GM12874 (cell line): Measurements from ENCODE around the gene IRF7.

ENCODE experiments used
- TF ChIP-seq, protein P1 (sequence below): IDR thresholded peaks from 2 replicates; pipeline ENCODE4 v1.5.1; 2011; ENCODE audit warnings: low read depth, mild to moderate bottlenecking, control low read depth, low read length, moderate library complexity; ENCODE audit not compliant: insufficient read depth

The IRF7 gene

DNA sequence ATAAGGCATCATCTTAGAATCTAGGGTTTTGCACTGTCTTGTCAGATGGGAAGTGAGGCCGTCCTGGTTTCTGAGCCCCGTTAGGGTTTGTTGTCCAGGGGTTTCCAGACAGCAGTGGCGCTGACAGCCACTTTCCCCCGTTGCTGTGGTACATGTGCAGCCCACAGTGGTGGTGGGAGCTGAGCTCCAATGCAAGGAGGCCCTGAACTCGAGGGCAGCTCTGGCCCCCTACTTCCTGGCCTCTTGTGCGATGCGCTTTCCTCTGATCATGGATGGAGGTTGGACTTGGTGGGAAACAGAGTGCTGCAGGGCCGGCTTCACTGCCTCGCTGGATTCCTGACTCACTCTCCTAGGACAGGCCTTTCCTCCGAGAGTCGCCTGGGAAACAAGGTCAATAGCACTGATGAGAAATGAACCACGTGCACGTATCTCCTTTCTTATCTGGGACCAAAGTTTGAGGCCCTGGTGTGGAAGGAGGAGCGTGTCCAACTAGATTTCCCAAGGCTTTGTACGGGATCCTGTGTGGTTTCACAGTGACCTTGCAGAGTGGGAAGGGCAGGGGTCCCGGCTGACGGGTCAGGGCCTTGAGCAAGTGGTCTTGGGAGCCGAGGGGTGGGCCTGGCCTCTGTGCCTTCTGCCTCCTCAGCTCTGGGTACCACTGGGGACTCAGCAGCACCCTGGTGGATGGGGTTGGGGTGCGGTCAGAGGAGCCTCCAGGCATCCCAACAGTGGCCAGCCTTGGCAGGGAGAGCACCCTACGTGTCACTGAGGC lies 35.7 kb downstream of the IRF7 start:
- TF ChIP-seq, protein P1, sequence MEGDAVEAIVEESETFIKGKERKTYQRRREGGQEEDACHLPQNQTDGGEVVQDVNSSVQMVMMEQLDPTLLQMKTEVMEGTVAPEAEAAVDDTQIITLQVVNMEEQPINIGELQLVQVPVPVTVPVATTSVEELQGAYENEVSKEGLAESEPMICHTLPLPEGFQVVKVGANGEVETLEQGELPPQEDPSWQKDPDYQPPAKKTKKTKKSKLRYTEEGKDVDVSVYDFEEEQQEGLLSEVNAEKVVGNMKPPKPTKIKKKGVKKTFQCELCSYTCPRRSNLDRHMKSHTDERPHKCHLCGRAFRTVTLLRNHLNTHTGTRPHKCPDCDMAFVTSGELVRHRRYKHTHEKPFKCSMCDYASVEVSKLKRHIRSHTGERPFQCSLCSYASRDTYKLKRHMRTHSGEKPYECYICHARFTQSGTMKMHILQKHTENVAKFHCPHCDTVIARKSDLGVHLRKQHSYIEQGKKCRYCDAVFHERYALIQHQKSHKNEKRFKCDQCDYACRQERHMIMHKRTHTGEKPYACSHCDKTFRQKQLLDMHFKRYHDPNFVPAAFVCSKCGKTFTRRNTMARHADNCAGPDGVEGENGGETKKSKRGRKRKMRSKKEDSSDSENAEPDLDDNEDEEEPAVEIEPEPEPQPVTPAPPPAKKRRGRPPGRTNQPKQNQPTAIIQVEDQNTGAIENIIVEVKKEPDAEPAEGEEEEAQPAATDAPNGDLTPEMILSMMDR: no peak

DNA sequence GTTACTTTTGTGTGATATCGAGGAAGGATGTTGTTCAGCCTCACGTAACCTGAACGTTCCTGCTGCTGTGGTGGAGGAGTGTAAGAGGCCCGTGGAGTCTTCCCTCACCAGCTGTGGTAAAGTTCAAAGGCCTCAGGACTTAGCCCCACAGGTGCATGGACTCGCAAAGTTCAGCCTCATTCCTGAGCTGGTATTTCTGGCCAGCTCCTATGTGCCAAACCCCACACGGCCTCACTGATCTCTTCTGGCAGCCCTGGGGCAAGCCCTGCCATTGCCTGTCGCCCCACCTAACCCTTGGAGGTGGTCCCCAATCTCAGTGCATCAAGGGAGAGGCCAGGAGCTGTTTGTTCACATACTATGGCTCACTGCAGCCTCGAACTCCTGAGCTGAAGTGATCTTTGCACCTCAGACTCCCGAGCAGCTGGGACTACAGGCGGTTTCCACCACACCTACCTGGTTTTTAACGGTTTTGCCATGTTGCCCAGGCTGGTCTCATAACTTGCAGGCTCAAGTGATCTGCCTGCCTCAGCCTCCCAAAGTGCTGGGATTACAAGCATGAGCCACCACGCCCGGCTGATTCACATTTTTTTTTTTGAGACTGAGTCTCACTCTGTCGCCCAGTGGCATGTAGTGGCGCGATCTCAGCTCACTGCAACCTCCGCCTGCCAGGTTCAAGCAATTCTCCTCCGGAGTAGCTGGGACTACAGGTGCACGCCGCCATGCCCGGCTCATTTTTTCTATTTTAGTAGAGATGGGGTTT lies 37.3 kb downstream of the IRF7 start:
- TF ChIP-seq, protein P1: no peak

- TF ChIP-seq, protein P1: no peak
These were observed 38.2 kb downstream of the IRF7 start for GRCh38 chr11:577611-577894.

GRCh38 chr11:576811-577610 lies 38.7 kb downstream of the IRF7 start:
- TF ChIP-seq, protein P1: no peak

DNA sequence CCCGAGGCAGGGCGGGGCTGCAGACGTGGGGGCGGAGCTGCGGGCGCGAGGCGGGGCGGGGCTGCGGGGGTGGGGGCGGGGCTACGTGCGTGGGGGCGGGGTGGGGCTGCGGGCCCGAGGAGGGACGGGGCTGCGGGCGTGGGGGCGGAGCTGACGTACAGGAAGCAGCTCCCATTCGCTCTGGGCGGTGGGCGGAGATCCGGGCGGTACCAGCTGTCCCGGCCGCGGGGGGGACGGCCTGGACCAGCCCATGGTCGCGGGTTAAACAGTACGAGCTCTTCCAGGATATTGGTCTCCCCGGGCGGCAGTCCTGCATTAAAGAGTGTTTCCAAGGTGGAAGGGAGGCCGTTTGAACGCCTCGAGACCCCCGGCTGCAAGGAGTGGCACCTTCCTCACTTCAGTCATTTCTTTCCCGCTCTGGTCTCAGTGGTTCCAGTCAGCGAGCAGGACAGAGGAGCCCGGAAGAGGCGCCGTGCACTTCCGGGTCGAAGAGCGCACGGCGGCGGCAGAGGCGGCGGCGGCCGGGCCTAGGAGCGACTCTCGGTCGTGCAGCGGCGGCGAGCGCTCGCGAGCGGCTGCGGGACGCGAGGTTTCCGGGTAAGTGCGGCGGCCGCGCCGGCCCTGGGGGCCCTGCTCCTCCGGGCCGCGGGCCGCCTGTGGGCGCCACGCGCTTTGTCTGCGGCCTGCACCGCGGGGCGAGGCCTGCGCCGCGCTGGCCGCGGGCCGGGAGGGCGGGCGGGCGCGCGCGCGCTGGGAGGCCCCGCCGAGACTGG lies 39.6 kb downstream of the IRF7 start, which contains the start of gene PHRF1:
PHRF1 (plus strand) TSS at position 475 of the 773 bp plus-strand sequence. CDS start 5,043 bp downstream, outside the sequence.
- TF ChIP-seq, protein P1: no peak

- TF ChIP-seq, protein P1: no peak
These were observed 40.3 kb downstream of the IRF7 start for GRCh38 chr11:575313-575995.
